ENCODE data around the gene UBE2D2.
"Not testable (repeated sequence)": the region's sequence is repeated elsewhere in the genome, so short reads cannot be mapped to it uniquely, and the experiment has no call there.

The UBE2D2 gene

DNA sequence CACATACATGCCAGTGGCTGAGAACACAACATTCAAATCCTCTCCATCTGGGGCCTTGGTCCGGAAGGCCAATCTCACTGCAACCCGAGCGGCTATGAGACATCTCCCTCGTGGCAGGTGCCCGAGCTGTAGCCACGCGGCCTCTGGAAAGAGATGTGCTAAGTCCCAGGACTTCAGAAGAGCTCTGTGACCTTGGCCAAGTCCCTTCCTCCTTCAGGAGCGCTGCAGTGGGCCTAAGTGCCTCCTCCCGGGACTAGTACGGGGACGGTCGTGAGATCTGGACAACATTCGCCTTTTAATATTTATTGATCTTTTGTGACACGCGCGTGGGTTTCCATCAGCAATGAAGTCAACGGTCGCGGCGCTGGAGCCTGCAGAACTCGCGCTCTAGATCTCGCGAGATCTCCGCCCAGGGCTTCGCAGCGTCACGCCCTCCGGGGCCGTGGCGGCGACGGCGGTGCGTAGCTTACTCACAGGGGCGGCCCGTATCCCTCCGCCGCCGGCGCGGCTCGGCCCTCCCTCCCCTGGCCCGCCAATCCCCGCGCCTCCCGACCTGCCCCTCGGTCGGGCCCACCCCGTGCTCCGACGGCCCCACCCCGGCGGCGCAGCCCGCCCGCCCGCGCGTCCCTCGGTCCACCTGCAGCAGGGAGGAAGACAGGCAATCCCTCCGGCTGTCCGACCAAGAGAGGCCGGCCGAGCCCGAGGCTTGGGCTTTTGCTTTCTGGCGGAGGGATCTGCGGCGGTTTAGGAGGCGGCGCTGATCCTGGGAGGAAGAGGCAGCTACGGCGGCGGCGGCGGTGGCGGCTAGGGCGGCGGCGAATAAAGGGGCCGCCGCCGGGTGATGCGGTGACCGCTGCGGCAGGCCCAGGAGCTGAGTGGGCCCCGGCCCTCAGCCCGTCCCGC is at the start of gene UBE2D2:
Gene UBE2D2, plus strand, starts transcription at position 588 of the 903 bp plus-strand sequence. CDS start 453 bp downstream, outside the sequence.
- peak; percentile 95 for DNase-seq (ENCODE audit: low read depth)

DNA sequence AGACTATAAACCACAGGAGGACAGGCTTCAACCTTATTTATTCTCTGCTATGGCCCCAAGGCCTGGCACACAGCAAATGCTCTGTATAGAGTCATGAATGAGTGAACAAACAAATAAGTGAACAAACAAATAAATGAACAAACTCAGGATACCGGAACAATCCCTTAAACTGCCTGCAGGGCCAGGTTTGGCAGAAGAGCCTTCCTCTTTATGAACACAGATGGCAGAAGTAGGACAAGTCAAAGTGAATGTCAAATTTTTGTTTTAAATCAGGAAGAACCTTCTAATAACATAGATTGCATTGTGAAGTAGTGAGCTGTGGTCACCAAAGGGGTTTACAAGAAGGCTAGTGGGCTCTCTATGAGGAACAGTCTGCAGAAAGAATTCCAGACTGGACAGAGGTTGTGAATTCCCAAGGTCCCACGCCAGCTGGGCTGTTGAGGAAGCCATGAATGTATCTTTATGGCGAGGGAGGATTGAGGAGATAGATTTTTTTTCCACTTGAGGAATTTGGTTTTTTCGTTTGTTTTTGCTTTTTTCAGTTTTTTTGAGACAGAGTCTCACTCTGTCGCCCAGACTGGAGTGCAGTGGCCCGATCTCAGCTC is 48.3 kb upstream of the UBE2D2 start:
- DNase-seq (ENCODE audit: low read depth): no peak

DNA sequence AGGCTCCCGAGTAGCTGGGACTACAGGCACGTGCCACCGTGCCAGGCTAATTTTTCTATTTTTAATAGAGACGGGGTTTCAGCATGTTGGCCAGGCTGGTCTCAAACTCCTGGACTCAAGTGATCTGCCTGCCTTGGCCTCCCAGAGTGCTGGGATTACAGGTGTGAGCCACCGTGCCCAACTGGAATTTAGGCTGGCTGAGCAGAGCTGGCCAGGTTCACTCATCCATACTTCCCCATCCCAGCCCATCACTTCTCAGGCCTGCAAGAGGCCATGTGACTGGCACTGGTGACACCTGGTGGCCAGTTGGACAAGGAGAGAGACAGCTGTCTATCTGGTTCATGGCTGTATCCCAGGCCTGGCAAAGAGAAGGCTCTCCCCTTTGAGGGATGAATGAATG is 47.7 kb upstream of the UBE2D2 start:
- DNase-seq (ENCODE audit: low read depth): peak; percentile 61

DNA sequence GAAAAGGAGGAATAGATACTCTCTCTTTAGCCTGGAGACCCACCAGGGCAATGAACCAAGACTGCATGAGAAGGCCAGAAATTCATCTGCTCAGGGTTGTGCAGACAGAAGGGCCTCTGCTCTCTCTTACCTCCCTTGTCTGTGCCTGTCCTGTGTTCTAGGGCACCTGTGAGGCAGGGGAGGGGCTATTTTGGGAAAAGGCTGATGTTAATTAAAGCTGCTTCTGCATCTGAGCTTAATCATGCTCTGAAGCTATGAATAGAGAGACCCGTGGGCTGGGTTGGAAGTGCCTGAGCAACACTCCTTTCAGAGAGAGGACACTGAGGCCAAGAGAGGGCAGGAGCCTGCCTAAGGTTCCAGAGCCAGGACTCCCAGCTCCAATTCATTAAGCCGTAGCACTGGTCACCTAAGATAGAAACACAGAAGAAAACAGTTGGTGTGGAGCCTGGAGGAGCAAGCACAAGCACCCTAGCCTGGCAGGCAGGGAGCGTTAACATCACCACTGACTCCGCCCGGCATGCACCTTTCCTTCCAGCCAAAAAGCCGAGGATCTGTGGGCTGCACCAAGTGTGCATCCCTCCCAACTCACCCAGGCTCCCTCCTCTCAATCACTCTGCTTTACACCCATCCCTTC is 47.2 kb upstream of the UBE2D2 start:
- no peak for DNase-seq (ENCODE audit: low read depth)

DNA sequence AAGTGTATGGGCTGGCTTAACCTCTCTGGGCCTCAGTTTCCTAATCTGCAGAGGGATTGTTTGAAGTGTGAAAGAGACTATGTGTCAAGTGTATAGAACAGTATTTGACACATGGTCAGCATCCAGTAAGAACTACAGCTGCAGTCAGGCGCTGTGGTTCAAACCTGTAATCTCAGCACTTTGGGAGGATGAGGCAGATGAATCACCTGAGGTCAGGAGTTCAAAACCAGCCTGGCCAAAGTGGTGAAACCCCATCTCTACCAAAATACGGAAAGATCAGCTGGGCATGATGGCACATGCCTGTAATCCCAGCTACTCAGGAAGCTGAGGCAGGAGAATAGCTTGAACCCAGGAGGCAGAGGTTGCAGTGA is 46.7 kb upstream of the UBE2D2 start:
- no peak for DNase-seq (ENCODE audit: low read depth)

DNA sequence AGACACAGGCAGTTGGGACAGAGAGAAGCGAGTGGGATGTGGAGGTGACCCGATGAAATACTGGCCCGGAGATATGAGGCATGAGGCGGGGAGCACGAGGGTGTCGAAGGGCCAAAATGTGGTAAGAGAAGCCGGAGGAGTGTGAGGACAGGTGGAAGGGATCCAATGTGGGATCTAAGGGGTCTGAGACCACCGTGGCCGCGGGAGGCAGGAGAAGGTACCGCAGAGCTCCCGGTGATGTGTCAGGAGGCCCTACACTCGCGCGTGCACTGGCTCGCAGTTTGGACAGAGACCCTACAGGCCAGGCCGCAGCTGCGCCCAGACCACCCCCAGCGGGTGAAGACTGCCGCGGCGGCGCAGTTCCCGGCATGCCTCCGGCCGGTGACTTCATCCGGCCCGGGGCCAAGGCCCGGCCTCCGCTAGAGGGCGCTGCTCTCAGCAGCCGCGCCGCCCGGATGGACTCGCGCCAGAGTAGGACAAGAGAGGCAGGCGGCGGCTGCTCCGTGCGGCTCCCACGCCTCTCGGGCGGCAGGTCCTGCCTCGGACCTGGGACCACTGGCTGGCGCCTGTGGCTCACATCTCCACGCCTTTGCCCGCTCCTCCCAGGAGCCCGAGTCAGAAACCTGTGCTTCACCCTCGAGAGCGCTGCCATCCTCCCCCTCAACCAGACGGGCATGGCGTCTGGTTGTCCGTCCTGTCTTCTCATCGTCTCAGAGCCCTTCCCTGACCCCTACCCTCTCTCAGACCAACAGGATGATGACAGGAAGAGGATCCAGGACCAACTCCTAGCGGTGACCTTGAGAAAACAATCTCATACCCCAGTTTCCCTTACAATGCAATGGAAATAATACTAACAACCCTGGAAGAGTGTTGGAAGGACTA is 43.2 kb upstream of the UBE2D2 start:
- peak; percentile 81 for DNase-seq (ENCODE audit: low read depth)

DNA sequence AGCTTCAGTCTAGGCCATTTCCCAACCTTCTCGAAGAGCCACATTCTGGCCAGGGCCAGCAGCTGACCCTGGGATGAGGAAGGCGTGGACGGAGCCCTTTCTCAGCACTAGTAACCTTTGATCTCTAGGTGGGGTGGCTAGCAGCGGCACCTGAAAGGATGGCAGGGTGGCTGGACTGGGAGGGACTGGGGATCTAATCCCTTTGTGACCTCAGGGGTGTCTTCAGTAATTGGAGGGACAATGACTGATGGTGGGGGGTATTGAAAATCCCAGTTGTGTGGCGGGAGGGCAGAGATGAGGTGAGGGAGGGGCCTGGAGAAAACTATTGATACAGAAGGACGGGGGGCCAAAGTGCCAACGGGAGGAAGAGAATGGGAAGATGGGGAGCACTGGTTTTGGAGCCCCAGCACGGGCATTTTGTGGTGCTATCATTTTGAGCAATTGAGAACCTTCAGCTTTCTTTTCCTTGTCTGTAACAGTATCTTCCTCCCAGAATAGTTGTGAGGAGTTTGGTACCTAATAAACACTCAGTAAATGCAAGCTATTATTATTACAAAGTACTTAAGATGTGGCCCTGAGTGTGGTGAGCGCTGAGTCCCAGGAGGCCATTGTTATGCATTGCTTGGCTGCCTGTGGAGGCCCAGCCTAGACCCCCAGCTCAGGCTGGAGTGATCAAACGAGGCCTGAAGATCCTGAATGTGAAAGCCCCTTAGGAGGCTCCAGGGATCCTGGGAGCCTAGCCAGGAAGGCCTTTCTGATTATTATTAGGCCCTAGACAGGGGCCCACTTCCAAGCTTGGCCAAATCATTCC is 37.3 kb upstream of the UBE2D2 start:
- DNase-seq (ENCODE audit: low read depth): no peak

DNA sequence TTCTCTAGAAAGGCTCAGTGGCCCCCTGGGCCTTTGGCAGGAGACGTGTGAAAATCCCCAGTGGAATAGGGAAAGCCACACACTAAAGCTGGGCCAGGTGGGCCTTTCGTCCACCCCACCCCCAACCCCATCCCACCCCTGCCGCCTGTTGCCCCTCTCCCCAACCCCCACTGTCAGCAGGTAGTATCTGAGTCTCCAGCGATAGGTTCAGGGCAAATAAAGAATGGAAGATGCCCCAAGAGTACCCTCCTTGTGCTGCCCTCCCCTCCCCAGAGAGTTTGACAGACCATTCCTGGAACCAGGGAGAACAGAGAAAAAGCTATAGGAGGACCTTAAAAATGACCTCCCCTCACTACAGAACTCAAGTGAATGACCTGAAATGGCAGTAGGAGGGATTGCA is 36.7 kb upstream of the UBE2D2 start:
- no peak for DNase-seq (ENCODE audit: low read depth)

DNA sequence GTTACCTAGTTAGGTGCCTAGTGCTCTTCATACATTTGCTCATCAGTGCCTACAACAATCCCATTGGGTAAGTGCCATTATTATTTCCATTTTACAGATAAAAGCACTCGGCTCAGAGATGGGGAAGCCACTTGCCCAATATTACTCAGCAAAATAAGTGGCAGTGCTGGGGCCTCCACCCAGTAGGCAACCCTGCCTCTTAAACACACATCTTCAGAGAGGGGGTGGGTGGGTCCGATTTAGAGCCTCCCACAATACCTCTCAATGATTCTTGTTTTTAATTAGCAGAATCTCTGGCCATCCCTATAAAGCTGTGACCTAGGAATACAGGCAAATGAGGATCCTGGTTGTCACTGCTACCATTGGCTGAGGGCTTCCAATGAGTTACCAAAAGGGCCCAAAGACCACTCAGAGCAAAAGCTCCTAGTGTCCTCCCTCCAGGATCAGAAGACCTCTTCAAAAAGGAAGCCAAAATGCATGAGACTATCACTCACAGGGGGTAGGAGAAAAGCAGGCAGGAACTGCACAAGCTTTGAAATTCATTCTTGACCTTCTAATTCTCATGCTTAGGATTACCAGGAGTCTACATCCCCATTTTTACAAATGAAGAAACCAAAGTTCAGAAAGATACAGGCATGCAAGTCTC is 36.1 kb upstream of the UBE2D2 start:
- DNase-seq (ENCODE audit: low read depth): no peak

DNA sequence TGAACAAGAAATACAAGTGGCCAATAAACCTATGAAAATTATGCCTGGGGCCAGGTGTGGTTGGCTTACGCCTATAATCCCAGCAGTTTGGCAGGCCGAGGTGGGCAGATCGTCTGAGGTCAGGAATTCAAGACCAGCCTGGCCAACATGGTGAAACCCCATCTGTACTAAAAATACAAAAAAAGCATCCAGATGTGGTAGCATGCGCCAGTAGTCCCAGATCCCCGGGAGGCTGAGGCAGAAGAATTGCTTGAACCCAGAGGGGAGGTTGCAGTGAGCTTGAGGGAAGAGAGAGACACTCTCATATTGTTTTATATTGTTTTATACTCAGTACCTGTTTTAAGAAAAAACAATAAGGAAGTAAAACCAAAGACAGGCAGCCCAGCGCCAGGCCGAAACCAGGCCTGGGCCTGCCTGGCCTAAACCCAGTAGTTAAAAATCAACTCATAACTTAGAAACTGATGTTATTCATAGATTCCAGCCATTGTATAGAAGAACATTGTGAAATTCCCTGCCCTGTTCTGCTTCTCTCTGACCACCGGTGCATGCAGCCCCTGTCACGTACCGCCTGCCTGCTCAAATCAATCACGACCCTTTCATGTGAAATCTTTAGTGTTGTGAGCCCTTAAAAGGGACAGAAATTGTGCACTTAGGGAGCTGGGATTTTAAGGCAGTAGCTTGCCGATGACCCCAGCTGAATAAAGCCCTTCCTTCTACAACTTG is 35.4 kb upstream of the UBE2D2 start:
- not testable (repeated sequence) for DNase-seq (ENCODE audit: low read depth)

DNA sequence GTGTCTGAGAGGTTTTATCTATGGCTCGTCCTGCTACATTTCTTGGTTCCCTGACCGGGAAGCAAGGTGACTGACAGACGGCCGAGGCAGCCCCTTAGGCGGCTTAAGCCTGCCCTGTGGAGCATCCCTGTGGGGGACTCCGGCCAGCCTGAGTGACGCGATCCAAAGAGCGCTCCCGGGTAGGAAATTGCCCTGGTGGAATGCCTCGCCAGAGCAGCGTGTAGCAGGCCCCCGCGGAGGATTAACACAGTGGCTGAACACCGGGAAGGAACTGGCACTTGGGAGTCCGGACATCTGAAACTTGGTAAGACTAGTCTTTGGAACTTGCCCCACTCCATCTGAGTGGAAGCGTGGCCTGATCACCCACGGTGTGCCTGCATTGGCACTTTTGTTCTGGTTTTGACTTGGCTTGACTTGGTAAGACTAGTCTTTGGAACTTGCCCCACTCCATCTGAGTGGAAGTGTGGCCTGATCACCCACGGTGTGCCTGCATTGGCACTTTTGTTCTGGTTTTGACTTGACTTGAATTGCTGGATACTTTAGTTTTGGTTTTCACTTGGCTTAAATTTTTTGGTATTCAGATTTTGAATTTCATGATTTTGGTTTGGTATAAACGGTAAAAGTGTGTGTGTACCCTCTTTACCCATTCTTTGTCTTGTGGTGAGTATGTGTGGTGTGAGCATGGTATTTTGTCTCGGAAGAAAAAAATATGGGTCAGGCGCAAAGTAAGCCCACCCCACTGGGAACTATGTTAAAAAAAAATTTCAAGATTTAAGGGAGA is 34.6 kb upstream of the UBE2D2 start:
- not testable (repeated sequence) for DNase-seq (ENCODE audit: low read depth)

DNA sequence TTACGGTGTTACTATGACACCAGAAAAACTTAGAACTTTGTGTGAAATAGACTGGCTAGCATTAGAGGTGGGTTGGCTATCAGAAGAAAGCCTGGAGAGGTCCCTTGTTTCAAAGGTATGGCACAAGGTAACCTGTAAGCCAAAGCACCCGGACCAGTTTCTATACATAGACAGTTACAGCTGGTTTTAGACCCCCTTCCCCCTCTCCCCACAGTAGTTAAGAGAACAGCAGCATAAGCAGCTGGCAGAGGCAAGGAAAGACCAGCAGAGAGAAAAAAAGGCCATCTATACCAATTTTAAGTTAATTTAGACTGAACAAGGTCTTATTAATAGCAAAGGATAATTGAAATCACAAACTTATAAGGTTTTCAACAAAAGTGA is 34.1 kb upstream of the UBE2D2 start:
- not testable (repeated sequence) for DNase-seq (ENCODE audit: low read depth)

DNA sequence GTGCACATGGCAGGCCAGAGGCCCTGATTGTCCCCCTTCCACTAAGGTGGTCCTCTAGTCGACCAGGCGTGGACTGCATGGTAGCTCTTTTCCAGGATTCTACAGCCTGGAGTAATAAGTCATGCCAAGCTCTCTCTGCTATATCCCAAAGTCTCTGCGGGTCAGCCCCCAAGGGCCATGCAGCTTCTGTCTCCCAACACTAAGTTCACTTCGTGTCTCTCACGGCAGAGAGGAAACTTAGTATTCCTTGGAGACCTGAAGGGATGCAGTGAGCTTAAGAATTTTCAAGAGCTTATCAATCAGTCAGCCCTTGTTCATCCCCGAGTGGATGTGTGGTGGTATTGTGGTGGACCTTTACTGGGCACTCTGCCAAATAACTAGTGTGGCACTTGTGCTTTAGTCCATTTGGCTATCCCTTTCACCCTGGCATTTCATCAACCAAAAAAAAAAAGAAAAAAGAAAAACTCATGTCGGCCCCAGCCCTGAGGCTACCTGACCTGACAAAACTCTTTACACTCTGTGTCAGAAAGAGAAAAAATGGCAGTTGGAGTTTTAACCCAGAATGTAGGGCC is 33.2 kb upstream of the UBE2D2 start:
- not testable (repeated sequence) for DNase-seq (ENCODE audit: low read depth)

DNA sequence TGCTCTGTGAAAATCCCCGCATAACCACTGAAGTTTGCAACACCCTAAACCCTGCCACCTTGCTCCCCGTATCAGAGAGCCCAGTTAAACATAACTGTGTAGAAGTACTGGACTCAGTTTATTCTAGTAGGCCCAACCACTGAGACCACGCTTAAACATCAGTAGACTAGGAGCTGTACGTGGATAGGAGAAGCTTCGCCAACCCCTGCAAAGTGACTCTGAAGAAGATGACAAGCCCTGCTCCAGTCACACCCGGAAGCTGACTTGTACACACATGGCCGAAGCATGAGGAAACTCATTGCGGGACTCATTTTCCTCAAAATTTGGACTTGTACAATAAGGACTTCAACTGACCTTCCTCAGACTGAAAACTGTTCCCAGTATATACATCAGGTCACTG is 32.4 kb upstream of the UBE2D2 start:
- DNase-seq (ENCODE audit: low read depth): not testable (repeated sequence)

DNA sequence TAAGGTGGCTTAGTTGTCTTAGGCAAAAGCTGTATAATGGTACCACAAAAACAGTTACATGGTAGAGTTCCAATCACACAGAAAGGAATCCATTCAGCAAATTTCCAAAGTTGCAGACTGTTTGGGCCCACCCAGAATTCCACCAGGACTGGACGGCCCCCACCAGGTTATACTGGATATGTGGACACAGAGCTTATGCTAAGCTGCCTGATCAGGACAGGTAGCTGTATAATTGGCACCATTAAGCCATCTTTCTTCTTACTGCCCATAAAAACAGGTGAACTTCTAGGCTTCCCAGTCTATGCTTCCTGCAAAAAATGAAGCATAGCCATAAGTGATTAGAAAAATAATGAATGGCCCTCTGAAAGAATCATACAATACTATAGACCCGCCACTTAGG is 31.1 kb upstream of the UBE2D2 start:
- not testable (repeated sequence) for DNase-seq (ENCODE audit: low read depth)

DNA sequence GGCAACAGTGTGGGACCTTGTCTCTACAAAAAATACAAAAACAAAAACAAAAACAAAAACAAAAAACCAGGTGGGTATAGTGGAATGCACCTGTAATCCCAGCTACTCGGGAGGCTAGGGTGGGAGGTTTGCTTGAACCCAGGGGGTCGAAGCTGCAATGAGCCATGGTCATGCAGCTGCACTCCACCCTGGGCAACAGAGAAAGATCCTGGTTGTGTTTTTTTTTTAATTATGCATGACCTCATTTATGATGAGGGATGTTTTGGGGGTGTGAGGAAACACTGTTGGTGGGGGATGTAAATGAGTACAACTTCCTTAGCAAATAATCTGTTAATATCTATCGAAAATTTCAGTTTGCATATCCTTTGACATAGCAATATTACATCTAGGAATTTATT is 29.4 kb upstream of the UBE2D2 start:
- DNase-seq (ENCODE audit: low read depth): no peak

DNA sequence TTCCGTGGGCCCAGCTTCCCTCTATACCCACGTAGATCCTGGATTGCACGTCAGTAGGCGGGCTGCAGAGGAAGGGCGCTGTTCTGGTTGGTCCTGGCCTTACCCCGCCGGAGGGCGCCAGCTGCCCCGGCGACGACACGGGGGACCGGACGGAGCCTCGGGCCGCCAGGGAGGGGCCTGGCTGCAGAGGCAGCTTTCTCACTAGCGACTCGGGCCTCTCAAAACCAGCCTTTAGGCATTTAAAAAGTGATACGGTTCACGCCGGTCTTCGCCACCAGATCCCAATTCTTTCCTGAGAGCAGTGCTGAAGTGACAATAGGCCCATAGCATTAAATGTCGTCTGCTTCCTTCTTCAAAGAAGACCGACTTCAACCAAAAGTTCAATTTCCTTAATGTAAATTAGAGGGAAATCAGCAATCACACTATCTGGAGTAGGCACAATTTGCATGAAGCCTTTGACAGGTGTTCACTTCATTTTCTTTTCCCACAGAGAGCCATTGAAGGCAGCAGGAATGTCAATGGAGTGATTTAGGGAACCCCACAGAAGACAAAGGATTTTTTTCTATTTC is 17.6 kb upstream of the UBE2D2 start:
- DNase-seq (ENCODE audit: low read depth): peak; percentile 22

DNA sequence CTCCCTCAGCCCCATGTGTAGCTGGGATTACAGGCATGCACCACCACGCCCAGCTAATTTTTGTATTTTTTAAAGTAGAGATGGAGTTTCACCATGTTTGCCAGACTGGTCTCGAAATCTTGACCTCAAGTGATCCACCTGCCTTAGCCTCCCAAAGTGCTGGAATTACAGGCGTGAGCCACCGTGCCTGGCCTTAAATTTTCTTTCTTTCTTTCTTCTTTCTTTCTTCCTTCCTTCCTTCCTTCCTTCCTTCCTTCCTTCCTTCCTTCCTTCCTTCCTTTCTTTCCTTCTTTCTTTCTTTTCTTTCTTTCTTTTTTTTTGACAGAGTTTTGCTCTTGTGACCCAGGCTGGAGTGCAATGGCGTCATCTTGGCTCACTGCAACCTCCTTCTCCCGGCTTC is 14.5 kb upstream of the UBE2D2 start:
- not testable (repeated sequence) for DNase-seq (ENCODE audit: low read depth)

Measured in stimulated activated CD8-positive, alpha-beta memory T cell treated with anti-CD3 and anti-CD28 coated beads, Interleukin-4, amount 100 ng/mL, for 24 hours (primary cell).